ENCODE data around the gene HIVEP2. TPM values are rescaled to one million over a fixed set of nuclear protein-coding genes. Genes with fewer than 3 reads are reported as not detected.

The HIVEP2 gene
- polyA plus RNA-seq, 3 donors, result 0.16 to 1.4 (median 0.64) TPM

- Histone ChIP-seq H3K79me2 (ENCODE audit: insufficient read depth, low read length) (no peaks in the 10 kb centered on the region), H3K27ac (ENCODE audit: low read depth in 1 of 2, low read length in 2 of 2) (no peak overlapping the region), H3K4me3 (replicated peaks in 1 of 3; ENCODE audit: low read depth in 2 of 3, low read length in 3 of 3) (peak overlapping the region; percentile 37 to 79 (median 75)), H2AFZ (ENCODE audit: insufficient read depth, low read depth, low read length, poor library complexity, severe bottlenecking) (peak overlapping the region; percentile 51), H4K20me1 (ENCODE audit: insufficient read depth, low read length) (no peaks in the 10 kb centered on the region), H3K27me3 (ENCODE audit: control insufficient read depth in 2 of 2, insufficient read depth in 2 of 2, low read length in 2 of 2) (no peaks in the 10 kb centered on the region), H3K4me2 (replicated peaks; ENCODE audit: extremely low read depth, low read length, poor library complexity, severe bottlenecking) (peak overlapping the region; percentile 76), H3K9ac (ENCODE audit: insufficient read depth, low read length, poor library complexity, severe bottlenecking) (no peak overlapping the region), H3K9me3 (replicated peaks in 1 of 2; ENCODE audit: control insufficient read depth in 1 of 2, insufficient read depth in 1 of 2, low read length in 2 of 2) (no peaks in the 10 kb centered on the region), H3K4me1 (ENCODE audit: control insufficient read depth in 1 of 2, insufficient read depth in 2 of 2, low read length in 2 of 2) (peaks cover 7 to 11% of the 10 kb centered on the region in 2 donors), H3K36me3 (replicated peaks in 1 of 2; ENCODE audit: control insufficient read depth in 1 of 2, insufficient read depth in 2 of 2, low read length in 2 of 2) (no peaks in the 10 kb centered on the region)
- Mint-ChIP-seq H3K4me3 (peak overlapping the region; percentile 76 to 92), H3K27me3 (ENCODE audit: low read depth in 3 of 3) (no peaks in the 10 kb centered on the region), H3K4me1 (peaks cover 11% of the 10 kb centered on the region), H3K27ac (peak overlapping the region in 5 of 7 donors; percentile 30 to 80 (median 64)), H3K9me3 (peaks cover 0 to 9% (median 0%) of the 10 kb centered on the region in 7 donors), H3K36me3 (peaks cover 0 to 2% of the 10 kb centered on the region in 2 donors)
- intact Hi-C loops (cut with micrococcal nuclease), result no loop called here
- DNase-seq, result peak; percentile 4 to 21 (median 7)
- TF ChIP-seq CTCF (IDR thresholded peaks at IDR 0.05), result no peak
- 0% methylated on average over 5 of the region's 8 CpGs for WGBS (ENCODE audit: insufficient coverage)
Measured at GRCh38 chr6:142819603-142820337, 125.2 kb downstream of the HIVEP2 start.

- no peak overlapping the region for H3K27ac Mint-ChIP-seq
- no peaks in the 10 kb centered on the region for H3K79me2 ChIP-seq (ENCODE audit: insufficient read depth, low read length)
- no peak overlapping the region for H3K4me3 Mint-ChIP-seq
- H2AFZ ChIP-seq (ENCODE audit: insufficient read depth, low read depth, low read length, poor library complexity, severe bottlenecking), result no peak overlapping the region
- WGBS (ENCODE audit: insufficient coverage), result 98% methylated on average over 4 of the region's 4 CpGs
- no peak overlapping the region for H3K4me3 ChIP-seq (replicated peaks in 1 of 3; ENCODE audit: low read depth in 2 of 3, low read length in 3 of 3)
- TF ChIP-seq CTCF (IDR thresholded peaks at IDR 0.05), result no peak
- H3K36me3 ChIP-seq (replicated peaks in 1 of 2; ENCODE audit: control insufficient read depth in 1 of 2, insufficient read depth in 2 of 2, low read length in 2 of 2), result no peaks in the 10 kb centered on the region
- H4K20me1 ChIP-seq (ENCODE audit: insufficient read depth, low read length), result no peaks in the 10 kb centered on the region
- no peaks in the 10 kb centered on the region for H3K27me3 Mint-ChIP-seq (ENCODE audit: low read depth in 3 of 3)
- H3K9ac ChIP-seq (ENCODE audit: insufficient read depth, low read length, poor library complexity, severe bottlenecking), result no peak overlapping the region
- H3K4me1 ChIP-seq (ENCODE audit: control insufficient read depth in 1 of 2, insufficient read depth in 2 of 2, low read length in 2 of 2), result peaks cover 7 to 11% of the 10 kb centered on the region in 2 donors
- intact Hi-C loops (cut with micrococcal nuclease), result no loop called here
- H3K9me3 Mint-ChIP-seq, result peaks cover 0 to 3% (median 0%) of the 10 kb centered on the region in 7 donors
- peaks cover 8% of the 10 kb centered on the region for H3K4me1 Mint-ChIP-seq
- no peak overlapping the region for H3K27ac ChIP-seq (ENCODE audit: low read depth in 1 of 2, low read length in 2 of 2)
- no peak for DNase-seq
- no peaks in the 10 kb centered on the region for H3K27me3 ChIP-seq (ENCODE audit: control insufficient read depth in 2 of 2, insufficient read depth in 2 of 2, low read length in 2 of 2)
- H3K4me2 ChIP-seq (replicated peaks; ENCODE audit: extremely low read depth, low read length, poor library complexity, severe bottlenecking), result no peak overlapping the region
- no peaks in the 10 kb centered on the region for H3K9me3 ChIP-seq (replicated peaks in 1 of 2; ENCODE audit: control insufficient read depth in 1 of 2, insufficient read depth in 1 of 2, low read length in 2 of 2)
- H3K36me3 Mint-ChIP-seq, result no peaks in the 10 kb centered on the region
Measured at GRCh38 chr6:142816486-142816885, 128.5 kb downstream of the HIVEP2 start.
